NCI-H774 (cell line): ENCODE results near the gene SNRNP70.
A peak's percentile ranks its signal among the peaks of the same experiment; 100 is the strongest.
"Not testable (repeated sequence)": the region's sequence is repeated elsewhere in the genome, so short reads cannot be mapped to it uniquely, and the experiment has no call there.

Source experiments
- DNase-seq: peaks from one replicate; lab custom pipeline; 2025; lab: John Stamatoyannopoulos, UW

Gene SNRNP70, protein sequence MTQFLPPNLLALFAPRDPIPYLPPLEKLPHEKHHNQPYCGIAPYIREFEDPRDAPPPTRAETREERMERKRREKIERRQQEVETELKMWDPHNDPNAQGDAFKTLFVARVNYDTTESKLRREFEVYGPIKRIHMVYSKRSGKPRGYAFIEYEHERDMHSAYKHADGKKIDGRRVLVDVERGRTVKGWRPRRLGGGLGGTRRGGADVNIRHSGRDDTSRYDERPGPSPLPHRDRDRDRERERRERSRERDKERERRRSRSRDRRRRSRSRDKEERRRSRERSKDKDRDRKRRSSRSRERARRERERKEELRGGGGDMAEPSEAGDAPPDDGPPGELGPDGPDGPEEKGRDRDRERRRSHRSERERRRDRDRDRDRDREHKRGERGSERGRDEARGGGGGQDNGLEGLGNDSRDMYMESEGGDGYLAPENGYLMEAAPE

DNA sequence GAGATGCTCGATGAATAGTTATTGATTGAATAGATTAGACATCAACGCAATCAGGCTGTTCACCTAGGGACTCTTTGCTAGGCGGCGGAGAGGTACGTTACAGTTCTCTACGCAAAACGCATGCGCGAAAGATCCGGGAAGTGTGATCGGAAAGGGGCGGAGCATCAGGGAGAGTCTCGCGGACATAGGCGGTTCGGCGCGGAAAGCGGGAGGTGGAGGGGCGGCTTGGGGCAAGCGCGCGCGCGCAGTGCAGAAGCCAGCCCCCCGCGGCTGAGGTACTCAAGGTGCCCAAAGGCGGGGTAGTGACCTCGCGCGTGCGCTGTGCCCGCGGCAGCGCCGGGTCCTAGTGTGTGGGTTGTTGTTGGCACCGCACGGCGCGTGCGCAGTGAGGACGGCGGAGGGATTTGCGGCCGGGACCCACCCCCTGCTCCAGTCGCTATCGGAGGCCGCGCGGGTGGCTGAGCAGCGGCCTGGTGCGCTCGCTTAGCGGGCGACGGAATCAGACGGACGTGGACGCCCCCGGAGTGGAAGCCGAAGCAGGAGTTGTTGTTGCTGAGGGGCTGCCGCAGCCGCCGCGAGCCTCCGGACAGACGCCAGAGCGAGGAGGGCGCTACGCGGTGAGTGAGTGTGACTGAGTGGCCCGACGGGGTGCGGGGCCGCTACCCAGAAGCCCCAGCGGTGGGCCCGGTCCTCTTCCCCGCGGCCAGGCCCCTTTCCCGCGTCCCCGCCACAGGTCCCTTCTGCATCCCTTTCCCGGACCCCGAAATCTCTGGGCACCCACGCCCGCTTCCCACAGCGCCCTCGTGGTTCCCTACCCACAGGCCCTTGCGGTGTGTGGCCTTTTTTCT lies at the start of gene SNRNP70:
Gene SNRNP70 (plus strand): TSS at position 432 of the 848 bp plus-strand sequence. CDS start 964 bp downstream, outside the sequence.
- DNase-seq: peak; percentile 99

DNA sequence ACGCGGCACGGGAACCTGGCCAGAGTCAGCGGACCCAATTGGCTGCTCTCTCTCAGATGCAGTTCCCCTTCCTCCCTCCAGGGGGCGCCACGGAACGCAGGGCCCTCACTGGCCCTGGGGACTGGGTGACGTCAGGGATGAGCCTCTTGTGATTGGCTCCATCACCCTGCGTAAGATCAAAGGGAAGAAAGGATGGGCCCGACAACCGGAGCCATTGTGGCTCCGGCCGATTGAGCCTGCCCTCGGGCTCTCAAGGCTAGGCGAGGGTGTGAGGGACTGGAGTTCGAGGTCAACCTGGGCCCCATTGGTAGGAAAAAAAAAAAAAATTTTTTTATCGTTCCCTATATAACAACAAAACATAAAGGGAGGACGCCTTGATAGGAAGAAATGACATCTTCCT lies 48.4 kb upstream of the SNRNP70 start, which contains the start of gene CGB1:
Gene CGB1 (minus strand): TSS at position 81 of the 400 bp plus-strand sequence. CDS start 184 bp downstream, outside the sequence.
- not testable (repeated sequence) for DNase-seq

DNA sequence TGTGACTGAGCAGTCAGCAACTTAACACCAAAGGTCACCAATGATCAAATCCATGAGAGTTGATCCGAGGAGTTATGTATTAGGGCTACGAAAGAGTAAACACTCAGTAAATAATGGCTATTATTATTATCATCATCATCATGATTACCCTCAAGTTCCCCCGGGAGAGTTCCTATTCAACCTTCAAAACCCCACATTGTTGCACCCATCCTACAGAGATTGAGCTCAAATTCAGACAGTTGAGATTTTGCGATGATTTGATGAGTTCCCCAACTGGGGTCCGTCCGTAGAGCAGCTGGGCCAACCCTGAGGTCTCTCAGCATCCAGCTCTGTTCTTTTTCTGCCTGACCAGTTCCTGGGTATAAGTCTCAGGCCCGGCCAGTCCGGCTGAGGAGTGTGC lies 47.1 kb upstream of the SNRNP70 start:
- DNase-seq: not testable (repeated sequence)

DNA sequence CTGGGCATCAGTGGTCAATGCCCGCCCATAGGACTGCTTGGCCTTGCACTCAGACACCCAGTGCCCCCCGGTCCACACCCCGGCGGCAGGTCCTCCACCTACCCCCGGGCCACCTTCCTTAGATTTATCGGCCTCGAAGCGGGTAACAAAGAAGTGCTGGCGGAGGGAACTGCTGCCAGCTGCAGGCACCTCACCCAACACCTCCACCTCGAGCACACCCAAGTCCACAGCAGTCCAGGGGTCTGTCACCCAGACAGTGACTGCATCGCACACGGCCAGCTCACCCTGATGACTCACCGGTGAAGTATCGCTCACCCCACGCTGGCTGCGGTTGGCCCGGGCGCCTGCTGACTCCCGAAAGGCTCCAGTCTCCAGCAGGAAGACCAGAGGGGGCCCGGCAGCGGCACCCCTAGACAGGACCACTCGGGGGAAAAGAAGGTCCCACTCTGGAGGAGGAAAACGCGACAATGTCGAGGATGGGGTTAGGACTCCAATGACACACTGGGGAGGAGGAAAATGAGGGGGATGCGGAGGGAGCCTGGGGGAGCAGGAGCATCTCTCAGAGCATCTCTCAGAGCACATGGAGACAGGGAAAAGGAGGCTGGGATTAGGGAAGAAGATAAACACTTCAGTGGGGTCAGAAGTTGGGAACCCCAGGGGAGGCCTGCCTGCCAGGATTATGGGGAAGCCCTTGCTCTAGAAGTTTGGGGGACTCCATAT lies 46.5 kb upstream of the SNRNP70 start:
- DNase-seq: not testable (repeated sequence)

DNA sequence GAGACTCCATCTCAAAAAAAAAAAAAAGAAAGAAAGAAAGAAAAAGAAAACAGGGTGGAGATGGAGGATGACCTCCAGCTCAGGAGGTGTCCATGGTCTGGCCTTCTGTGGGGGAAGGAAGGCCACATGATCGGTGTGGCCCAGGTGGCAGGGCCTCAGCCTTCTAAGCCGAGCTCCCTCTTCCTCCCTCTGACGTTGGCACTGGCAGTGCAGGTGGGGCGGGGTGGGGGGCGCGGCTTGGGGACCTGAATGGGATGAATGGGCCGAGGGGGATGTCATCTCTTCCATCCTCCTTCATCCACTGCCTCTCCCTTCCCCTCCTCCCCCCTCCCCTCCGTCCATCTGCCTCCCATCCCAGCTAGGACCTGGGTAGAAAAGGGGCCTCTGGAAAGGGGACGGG lies 45.5 kb upstream of the SNRNP70 start:
- DNase-seq: not testable (repeated sequence)

DNA sequence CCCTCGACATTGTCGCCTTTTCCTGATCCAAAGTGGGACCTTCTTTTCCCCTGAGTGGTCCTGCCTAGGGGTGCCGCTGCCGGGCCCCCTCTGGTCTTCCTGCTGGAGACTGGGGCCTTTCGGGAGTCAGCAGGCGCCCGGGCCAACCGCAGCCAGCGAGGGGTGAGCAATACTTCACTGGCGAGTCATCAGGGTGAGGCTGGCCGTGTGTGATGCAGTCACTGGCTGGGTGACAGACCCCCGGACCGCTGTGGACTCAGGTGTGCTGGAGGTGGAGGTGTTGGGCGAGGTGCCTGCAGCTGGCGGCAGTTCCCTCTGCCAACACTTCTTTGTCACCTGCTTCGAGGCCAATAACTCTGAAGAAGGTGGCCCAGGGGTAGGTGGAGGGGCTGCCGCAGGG lies 43.1 kb upstream of the SNRNP70 start:
- DNase-seq: no peak

DNA sequence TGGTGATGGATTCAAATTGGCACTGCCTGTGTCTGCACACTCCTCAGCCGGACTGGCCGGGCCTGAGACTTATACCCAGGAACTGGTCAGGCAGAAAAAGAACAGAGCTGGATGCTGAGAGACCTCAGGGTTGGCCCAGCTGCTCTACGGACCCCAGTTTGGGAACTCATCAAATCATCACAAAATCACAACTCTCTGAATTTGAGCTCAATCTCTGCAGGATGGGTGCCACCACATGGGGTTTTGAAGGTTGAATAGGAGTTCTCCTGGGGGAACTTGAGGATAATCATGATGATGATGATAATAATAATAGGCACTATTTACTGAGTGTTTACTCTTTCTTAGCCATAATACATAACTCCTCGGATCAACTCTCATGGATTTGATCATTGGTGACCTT lies 42.6 kb upstream of the SNRNP70 start:
- DNase-seq: not testable (repeated sequence)

- DNase-seq: not testable (repeated sequence)
Measured at GRCh38 chr19:49043548-49043947, 41.7 kb upstream of the SNRNP70 start, which contains the start of gene CGB5. TSS of gene CGB5 (plus strand) at chr19:49043848. CDS start at chr19:49044210, 362 bp downstream.

DNA sequence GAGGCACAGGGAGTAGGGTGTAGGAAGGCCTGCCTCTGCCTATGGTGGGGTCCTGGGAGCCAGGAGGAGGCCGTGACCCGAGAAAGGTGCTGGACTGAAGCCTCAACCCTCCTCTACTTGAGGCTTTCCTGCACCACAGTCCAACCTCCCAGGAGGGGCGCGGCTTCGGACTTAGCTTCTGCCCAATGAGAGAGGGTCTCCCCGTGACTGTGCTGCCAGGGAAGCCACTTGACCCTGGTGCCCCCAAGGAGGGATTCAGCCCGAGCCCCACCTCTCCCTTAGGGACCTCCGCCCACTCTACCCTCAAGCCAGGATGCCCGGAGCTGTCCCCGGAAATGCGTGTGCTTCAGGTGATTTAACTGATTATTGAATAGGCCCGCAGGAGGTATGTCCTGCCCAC lies 36.2 kb upstream of the SNRNP70 start, which contains the start of gene CGB8:
Gene CGB8 (minus strand): TSS at position 101 of the 400 bp plus-strand sequence. CDS start 372 bp downstream, outside the sequence.
- DNase-seq: not testable (repeated sequence)

GRCh38 chr19:49049834-49050233 lies 35.4 kb upstream of the SNRNP70 start:
- not testable (repeated sequence) for DNase-seq

- not testable (repeated sequence) for DNase-seq
Measured at GRCh38 chr19:49050376-49051033, 34.7 kb upstream of the SNRNP70 start.

DNA sequence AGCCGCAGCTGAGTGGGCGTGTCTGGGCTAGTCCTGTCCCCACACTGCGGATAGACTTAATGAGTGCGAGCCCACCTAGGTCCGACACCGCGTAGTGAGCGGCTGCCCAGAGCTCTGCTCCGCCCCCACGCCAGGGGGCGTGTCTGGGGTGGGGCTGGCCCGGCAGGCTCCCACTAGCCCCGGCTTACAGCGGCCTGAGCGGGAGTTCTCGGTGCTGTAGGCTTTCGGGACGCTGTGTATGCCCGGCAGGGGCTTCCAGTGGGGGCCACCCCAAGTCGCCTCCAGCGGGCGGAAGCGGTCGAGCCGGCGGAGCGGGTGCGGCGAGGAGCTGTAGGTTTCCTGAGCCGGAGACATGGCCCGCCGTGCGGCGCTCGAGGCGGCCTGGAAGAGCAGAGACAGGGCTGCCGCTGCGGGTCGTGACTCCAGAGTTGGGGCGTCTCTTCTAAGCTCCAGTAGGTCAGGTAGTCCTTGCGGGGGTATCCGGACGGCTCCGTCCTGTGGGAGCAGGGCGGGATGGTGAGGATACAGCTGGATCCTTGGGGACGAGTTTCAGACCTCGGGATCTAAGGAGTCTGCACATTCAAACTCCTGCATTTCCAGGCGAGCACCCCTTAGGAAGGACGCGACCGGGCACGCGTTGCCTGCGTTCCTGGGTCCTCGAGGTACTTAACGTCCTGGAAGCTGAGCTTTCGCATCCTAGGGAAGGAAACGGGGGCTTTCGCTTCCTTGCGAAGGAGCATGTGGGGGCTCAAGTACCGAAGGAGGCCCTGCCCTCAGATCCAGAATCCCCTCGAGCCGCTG lies 28.9 kb upstream of the SNRNP70 start:
- peak; percentile 59 for DNase-seq

DNA sequence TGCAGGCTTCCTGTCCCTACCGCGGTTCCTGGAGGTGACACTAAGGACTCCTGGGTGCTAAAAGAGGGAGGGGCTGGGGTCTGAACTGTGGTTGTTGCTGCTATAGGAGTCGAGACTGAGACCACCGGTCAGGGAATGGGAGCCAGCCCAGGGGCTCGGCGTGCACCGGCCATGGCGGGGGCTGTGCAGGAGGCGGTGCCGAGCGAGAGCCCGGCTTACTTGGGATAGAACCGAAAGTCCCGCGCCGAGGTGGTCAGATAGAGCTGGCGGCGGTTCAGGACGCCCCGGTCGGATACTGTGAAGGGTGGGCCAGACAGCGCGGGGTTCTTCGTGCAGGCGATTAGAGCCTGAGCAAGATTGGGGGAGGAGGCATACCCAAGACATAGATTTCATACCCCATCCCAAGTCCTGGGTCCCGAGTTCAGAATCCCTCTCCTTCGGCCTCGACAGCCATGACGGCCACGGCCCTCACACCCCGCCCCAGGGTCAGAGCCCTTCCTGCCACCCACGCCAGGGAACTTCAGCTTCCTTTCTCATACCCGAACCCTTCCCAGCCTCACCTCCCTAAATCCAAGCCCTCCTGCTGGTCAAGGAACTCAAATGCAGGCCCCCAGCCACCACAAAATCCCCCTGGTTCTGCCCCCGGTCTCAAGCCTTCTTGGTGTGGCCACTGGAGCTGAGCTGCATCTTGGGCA lies 28.2 kb upstream of the SNRNP70 start:
- DNase-seq: not testable (repeated sequence)

- peak; percentile 32 for DNase-seq
Measured at GRCh38 chr19:49057636-49058234, 27.5 kb upstream of the SNRNP70 start, which contains the start of gene CGB7. TSS of gene CGB7 (minus strand) at chr19:49057749. CDS start at chr19:49055375, 2,374 bp downstream.

DNA sequence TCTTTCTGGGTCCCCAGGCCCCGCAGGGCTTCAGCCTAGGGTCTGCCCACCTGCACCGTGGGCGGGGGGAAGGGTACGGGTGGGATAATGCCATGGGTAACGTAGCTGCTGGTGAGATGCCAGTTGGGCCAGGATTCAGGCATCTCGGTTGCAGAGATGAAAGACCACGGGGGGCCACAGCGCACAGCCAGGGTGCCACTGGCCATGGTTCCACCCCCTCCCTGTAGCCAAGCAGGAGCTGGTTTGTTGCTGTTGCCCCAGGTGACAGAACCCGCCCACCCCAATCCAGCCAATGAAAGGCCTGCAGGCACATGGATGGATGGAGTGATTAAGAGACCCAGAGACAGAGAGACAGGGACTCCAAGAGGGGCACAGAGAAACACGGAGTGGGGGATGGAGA lies 26.7 kb upstream of the SNRNP70 start:
- DNase-seq: no peak

- no peak for DNase-seq
Measured at GRCh38 chr19:49059053-49059452, 26.2 kb upstream of the SNRNP70 start.

DNA sequence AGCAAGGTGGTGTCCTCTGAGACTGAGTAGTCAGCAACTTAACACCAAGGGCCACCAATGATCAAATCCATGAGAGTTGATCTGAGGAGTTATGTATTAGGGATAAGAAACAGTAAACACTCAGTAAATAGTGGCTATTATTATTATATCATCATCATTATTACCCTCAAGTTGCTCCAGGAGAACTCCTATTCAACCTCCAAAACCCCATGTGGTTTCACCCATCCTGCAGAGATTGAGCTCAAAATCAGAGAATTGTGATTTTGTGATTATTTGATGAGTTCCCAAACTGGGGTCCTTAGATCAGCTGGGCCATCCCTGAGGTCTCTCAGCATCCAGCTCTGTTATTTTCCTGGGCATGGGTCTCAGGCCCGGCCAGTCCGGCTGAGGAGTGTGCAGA lies 24.3 kb upstream of the SNRNP70 start:
- no peak for DNase-seq

- no peak for DNase-seq
Measured at GRCh38 chr19:49061445-49061844, 23.8 kb upstream of the SNRNP70 start.

GRCh38 chr19:49064029-49064629 lies 21.1 kb upstream of the SNRNP70 start:
- no peak for DNase-seq
